GM20431 (cell line): ENCODE results near the gene SLC44A5.
"Not testable (repeated sequence)": the region's sequence is repeated elsewhere in the genome, so short reads cannot be mapped to it uniquely, and the experiment has no call there.

ENCODE experiments used
- in situ Hi-C: fragments of 300-500 bp; cut with MseI, MboI; formaldehyde crosslinking; loops from one replicate; pipeline ENCODE4 v1.15.0; 2020; ENCODE audit warnings: low sequenced_read_pairs; ENCODE audit not compliant: unreplicated experiment

Gene SLC44A5

GRCh38 chr1:75396745-75397144, 214.2 kb downstream of the SLC44A5 start:
- in situ Hi-C loops, result no loop called here

GRCh38 chr1:75396260-75396659, 214.7 kb downstream of the SLC44A5 start:
- in situ Hi-C loops, result no loop called here

- in situ Hi-C loops, result no loop called here
Observed at GRCh38 chr1:75394386-75395139, 216.4 kb downstream of the SLC44A5 start.

- in situ Hi-C loops, result no loop called here
Observed at GRCh38 chr1:75392278-75392677, 218.6 kb downstream of the SLC44A5 start.

GRCh38 chr1:75375476-75376447, 235.2 kb downstream of the SLC44A5 start:
- in situ Hi-C loops, result not testable (repeated sequence)

- in situ Hi-C loops, result no loop called here
Observed at GRCh38 chr1:75373542-75374159, 237.3 kb downstream of the SLC44A5 start.

GRCh38 chr1:75366595-75366994, 244.3 kb downstream of the SLC44A5 start:
- in situ Hi-C loops, result no loop called here

- in situ Hi-C loops, result no loop called here
Observed at GRCh38 chr1:75361260-75361659, 249.7 kb downstream of the SLC44A5 start.

- in situ Hi-C loops, result not testable (repeated sequence)
Observed at GRCh38 chr1:75354267-75354666, 256.6 kb downstream of the SLC44A5 start.

GRCh38 chr1:75353051-75353450, 257.9 kb downstream of the SLC44A5 start:
- in situ Hi-C loops, result no loop called here

- in situ Hi-C loops, result no loop called here
Observed at GRCh38 chr1:75345538-75346292, 265.2 kb downstream of the SLC44A5 start.

GRCh38 chr1:75342786-75343185, 268.1 kb downstream of the SLC44A5 start:
- in situ Hi-C loops, result no loop called here

- in situ Hi-C loops, result no loop called here
Observed at GRCh38 chr1:75341537-75341936, 269.4 kb downstream of the SLC44A5 start.

- in situ Hi-C loops, result no loop called here
Observed at GRCh38 chr1:75338616-75339483, 272.1 kb downstream of the SLC44A5 start.

- in situ Hi-C loops, result no loop called here
Observed at GRCh38 chr1:75334876-75335389, 276.0 kb downstream of the SLC44A5 start.

- in situ Hi-C loops, result no loop called here
Observed at GRCh38 chr1:75330624-75331023, 280.3 kb downstream of the SLC44A5 start.

GRCh38 chr1:75328691-75329090, 282.2 kb downstream of the SLC44A5 start:
- in situ Hi-C loops, result no loop called here

GRCh38 chr1:75327395-75327794, 283.5 kb downstream of the SLC44A5 start:
- in situ Hi-C loops, result no loop called here

GRCh38 chr1:75317976-75318375, 292.9 kb downstream of the SLC44A5 start:
- in situ Hi-C loops, result no loop called here
